Amygdala (tissue), 56 donors: Measurements from ENCODE around the gene PCDHA7.
"Not testable (repeated sequence)": the region's sequence is repeated elsewhere in the genome, so short reads cannot be mapped to it uniquely, and the experiment has no call there.

Source experiments
- DNase-seq, 56 donors: peaks; one replicate each; lab custom pipeline; 2025; lab: John Stamatoyannopoulos, UW

The PCDHA7 gene

DNA sequence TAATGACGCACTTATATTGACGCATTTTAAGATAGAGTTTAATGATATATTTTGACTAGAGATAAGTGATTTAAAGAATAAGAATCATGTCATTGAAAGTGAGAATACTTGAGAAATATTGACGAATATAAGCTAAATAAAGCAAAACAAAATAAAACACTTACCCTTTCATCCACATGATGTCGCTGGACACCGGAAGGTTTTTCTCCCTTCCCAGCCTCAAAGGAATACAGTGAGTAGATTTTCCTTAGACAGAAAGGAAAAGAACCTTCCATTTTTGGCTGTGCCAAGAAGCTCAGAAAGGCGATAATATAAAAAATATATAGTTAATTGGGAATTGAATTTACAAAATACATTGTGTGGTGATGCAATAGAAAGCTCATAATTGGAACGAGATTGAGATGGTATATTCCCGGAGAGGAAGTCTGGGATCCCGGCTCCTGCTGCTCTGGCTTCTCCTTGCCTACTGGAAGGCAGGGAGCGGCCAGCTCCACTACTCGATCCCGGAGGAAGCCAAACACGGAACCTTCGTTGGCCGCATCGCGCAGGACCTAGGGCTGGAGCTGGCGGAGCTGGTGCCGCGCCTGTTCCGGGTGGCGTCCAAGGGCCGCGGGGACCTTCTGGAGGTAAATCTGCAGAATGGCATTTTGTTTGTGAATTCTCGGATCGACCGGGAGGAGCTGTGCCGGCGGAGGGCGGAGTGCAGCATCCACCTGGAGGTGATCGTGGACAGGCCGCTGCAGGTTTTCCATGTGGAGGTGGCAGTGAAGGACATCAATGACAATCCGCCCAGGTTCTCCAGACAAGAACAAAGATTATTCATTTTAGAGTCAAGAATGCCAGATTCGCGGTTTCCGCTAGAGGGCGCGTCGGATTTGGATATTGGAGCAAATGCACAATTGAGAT, 12.4 kb upstream of the PCDHA7 start, which contains the start of gene PCDHA5:
Gene PCDHA5, plus strand, starts transcription at position 239 of the 906 bp plus-strand sequence.
- DNase-seq, result peak in 6 of 56 donors; percentile 13 to 50 (median 36)

- DNase-seq, result no peak
These were observed 11.8 kb upstream of the PCDHA7 start for GRCh38 chr5:140822281-140822629.

GRCh38 chr5:140822969-140823368, 11.1 kb upstream of the PCDHA7 start:
- not testable (repeated sequence) for DNase-seq

DNA sequence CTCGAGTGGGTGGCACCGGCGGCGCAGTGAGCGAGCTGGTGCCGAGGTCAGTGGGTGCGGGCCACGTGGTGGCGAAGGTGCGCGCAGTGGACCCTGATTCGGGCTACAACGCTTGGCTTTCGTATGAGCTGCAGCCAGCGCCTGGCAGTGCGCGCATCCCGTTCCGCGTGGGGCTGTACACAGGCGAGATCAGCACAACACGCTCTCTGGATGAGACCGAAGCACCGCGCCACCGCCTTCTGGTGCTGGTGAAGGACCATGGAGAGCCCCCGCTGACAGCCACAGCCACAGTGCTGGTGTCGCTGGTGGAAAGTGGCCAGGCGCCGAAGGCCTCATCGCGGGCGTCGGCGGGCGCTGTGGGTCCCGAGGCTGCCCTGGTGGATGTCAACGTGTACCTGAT, 10.6 kb upstream of the PCDHA7 start:
- no peak for DNase-seq

DNA sequence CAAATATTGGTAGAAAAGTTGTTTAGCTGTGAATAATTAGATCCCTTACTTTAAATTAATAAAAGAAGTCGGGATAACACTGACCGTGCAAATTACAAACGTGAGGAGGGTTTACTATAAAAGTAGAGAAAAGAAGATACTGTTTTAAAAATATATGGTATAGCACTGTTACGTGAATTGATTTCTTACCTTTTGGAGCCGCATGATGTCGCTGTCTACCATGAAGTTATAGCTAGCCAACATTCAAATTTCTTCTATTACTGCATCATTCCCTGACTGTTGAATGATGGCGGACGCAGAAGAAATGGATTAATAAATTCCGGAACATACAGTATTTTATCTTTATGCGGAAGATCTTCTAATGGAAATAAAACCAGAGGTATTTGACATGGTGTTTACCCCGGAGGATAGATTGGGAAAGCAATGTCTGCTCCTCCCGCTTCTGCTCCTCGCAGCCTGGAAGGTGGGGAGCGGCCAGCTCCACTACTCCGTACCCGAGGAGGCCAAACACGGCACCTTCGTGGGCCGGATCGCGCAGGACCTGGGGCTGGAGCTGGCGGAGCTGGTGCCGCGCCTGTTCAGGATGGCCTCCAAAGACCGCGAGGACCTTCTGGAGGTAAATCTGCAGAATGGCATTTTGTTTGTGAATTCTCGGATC, 6.2 kb upstream of the PCDHA7 start, which contains the start of gene PCDHA6:
Gene PCDHA6, plus strand, starts transcription at position 257 of the 658 bp plus-strand sequence. Its CDS starts 132 bp downstream, at position 389.
- DNase-seq, result no peak

DNA sequence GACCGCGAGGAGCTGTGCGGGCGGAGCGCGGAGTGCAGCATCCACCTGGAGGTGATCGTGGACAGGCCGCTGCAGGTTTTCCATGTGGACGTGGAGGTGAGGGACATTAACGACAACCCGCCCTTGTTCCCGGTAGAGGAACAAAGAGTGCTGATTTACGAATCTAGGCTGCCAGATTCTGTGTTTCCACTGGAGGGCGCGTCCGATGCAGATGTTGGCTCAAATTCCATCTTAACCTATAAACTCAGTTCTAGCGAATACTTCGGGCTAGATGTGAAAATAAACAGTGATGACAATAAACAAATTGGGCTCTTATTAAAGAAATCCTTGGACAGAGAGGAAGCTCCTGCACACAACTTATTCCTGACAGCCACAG, 5.7 kb upstream of the PCDHA7 start:
- DNase-seq, result no peak

- DNase-seq, result not testable (repeated sequence)
These were observed 4.3 kb upstream of the PCDHA7 start for GRCh38 chr5:140829511-140830501.

- DNase-seq, result not testable (repeated sequence)
These were observed 455 bp downstream of the PCDHA7 start for GRCh38 chr5:140834439-140835008.

- DNase-seq, result no peak
These were observed 1.8 kb downstream of the PCDHA7 start for GRCh38 chr5:140835622-140836510.

GRCh38 chr5:140840978-140841962, 7.2 kb downstream of the PCDHA7 start, which contains the start of gene PCDHA8:
Gene PCDHA8, plus strand, starts transcription at chr5:140841187. Its CDS starts 135 bp downstream, at chr5:140841322.
- DNase-seq, result peak in 3 of 56 donors; percentile 25 to 60 (median 34)

DNA sequence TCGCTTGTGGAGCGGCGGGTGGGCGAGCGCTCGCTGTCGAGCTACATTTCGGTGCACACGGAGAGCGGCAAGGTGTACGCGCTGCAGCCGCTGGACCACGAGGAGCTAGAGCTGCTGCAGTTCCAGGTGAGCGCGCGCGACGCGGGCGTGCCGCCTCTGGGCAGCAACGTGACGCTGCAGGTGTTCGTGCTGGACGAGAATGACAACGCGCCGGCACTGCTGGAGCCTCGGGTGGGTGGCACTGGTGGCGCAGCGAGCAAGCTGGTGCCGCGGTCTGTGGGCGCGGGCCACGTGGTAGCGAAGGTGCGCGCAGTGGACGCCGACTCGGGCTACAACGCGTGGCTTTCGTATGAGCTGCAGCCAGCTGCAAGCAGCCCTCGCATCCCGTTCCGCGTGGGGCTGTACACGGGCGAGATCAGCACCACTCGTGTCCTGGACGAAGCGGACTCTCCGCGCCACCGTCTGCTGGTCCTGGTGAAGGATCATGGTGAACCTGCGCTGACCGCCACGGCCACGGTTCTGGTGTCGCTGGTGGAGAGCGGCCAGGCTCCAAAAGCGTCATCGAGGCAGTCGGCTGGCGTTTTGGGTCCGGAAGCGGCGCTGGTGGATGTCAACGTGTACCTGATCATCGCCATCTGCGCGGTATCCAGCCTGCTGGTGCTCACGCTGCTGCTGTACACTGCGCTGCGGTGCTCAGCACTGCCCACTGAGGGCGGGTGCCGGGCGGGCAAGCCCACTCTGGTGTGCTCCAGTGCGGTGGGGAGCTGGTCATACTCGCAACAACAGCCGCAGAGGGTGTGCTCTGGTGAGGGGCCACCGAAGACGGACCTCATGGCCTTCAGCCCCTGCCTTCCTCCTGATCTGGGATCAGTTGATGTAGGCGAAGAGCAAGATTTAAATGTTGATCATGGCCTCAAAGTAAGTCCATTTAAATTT, 9.0 kb downstream of the PCDHA7 start:
- no peak for DNase-seq

DNA sequence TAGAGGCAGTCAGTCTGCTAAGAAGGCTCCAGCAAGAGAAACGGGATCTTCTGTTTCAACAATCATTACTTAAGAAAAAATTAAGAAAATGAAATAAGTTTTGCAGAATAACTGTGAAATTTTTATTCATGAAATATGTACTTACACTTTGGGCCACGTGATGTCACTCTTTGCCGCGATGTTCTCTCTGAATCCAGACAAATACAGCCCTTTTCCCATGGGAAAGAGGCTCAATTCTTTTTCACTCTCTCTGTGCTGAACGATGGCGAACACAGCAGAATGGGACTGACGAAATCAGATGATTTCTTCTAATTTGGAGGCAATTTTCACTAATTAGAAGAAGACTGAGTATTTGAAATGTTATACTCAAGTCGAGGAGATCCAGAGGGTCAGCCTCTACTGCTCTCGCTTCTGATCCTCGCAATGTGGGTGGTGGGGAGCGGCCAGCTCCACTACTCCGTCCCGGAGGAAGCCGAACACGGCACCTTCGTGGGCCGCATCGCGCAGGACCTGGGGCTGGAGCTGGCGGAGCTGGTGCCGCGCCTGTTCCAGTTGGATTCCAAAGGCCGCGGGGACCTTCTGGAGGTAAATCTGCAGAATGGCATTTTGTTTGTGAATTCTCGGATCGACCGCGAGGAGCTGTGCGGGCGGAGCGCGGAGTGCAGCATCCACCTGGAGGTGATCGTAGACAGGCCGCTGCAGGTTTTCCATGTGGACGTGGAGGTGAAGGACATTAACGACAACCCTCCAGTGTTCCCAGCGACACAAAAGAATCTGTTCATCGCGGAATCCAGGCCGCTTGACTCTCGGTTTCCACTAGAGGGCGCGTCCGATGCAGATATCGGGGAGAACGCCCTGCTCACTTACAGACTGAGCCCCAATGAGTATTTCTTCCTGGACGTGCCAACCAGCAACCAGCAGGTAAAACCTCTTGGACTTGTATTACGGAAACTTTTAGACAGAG, 14.4 kb downstream of the PCDHA7 start, which contains the start of gene PCDHA9:
Gene PCDHA9, plus strand, starts transcription at position 244 of the 964 bp plus-strand sequence. Its CDS starts 114 bp downstream, at position 358.
- DNase-seq, result not testable (repeated sequence)

GRCh38 chr5:140849831-140850634, 16.0 kb downstream of the PCDHA7 start:
- DNase-seq, result not testable (repeated sequence)
